Smooth muscle cell (in vitro differentiated cells): ENCODE data around the gene THTPA. TPM values are rescaled to one million over a fixed set of nuclear protein-coding genes. Genes with fewer than 3 reads are reported as not detected.
A peak's percentile ranks its signal among the peaks of the same experiment; 100 is the strongest.

Experiments
- DNase-seq: peaks from one replicate; lab custom pipeline; 2025; ENCODE audit not compliant: unreplicated experiment; lab: John Stamatoyannopoulos, UW
- H2AFZ ChIP-seq: fragments of 200-600 bp; sonication (generic); 2 replicates; pipeline ENCODE4 v1.6.0; 2016; ENCODE audit warnings: antibody characterized with exemption, low read depth, mild to moderate bottlenecking
- H3F3A ChIP-seq: fragments of 200-600 bp; sonication (generic); 2 replicates; pipeline ENCODE4 v1.6.0; 2017; ENCODE audit warnings: antibody characterized with exemption, low read depth
- H3K27ac ChIP-seq: fragments of 200-600 bp; sonication (generic); 2 replicates; pipeline ENCODE4 v1.5.1; 2016; ENCODE audit warnings: low read depth, mild to moderate bottlenecking
- H3K27me3 ChIP-seq: fragments of 200-600 bp; sonication (generic); 2 replicates; pipeline ENCODE4 v1.6.1; 2016; ENCODE audit warnings: low read depth, mild to moderate bottlenecking
- H3K36me3 ChIP-seq: fragments of 200-600 bp; sonication (generic); 2 replicates; pipeline ENCODE4 v1.5.1; 2016; ENCODE audit warnings: low read depth
- H3K4me1 ChIP-seq: fragments of 200-600 bp; sonication (generic); 2 replicates; pipeline ENCODE4 v1.5.1; 2016; ENCODE audit warnings: low read depth
- H3K4me2 ChIP-seq: fragments of 200-600 bp; sonication (generic); 2 replicates; pipeline ENCODE4 v1.6.0; 2016; ENCODE audit warnings: mild to moderate bottlenecking
- H3K4me3 ChIP-seq: fragments of 200-600 bp; sonication (generic); 2 replicates; pipeline ENCODE4 v1.5.1; 2016; ENCODE audit warnings: mild to moderate bottlenecking
- H3K79me2 ChIP-seq: fragments of 200-600 bp; sonication (generic); 2 replicates; pipeline ENCODE4 v1.6.0; 2016; ENCODE audit warnings: low read depth, mild to moderate bottlenecking
- H3K9ac ChIP-seq: fragments of 200-600 bp; sonication (generic); 2 replicates; pipeline ENCODE4 v1.6.0; 2016; ENCODE audit warnings: low read depth
- H3K9me3 ChIP-seq: fragments of 200-600 bp; sonication (generic); replicated peaks from 2 replicates; pipeline ENCODE4 v1.5.1; 2016; ENCODE audit warnings: low read depth
- H4K20me1 ChIP-seq: fragments of 200-600 bp; sonication (generic); 2 replicates; pipeline ENCODE4 v1.6.0; 2016; ENCODE audit warnings: low read depth
- WGBS: methylation state at CpG from one replicate; pipeline ENCODE4 v1.1.7; 2016; ENCODE audit warnings: low lambda C conversion rate; 5-methylcytosine and 5-hydroxymethylcytosine counted together
- polyA plus RNA-seq: library from polyadenylated mRNA; unstranded; fragments of >200 nt; fragmentation: Nextera tagmentation; extraction: Ambion mirVana; gene quantifications from 2 replicates; pipeline ENCODE4 v1.2.1, GENCODE V29; 2016
- total RNA-seq: library from RNA; depleted of rRNA; stranded (reverse); fragments of >200 nt; gene quantifications from 2 replicates; pipeline ENCODE4 v1.2.3, GENCODE V29; 2014
- TF ChIP-seq, protein P1 (sequence below): fragments of 200-600 bp; sonication (generic); IDR thresholded peaks from 2 replicates; pipeline ENCODE4 v1.5.1; 2017; ENCODE audit warnings: borderline replicate concordance, mild to moderate bottlenecking, antibody characterized with exemption; ENCODE audit not compliant: insufficient read depth, poor library complexity, severe bottlenecking

THTPA gene
- total and polyA plus RNA-seq, 2 experiments from 2014 or later = 5.7 to 6.1 TPM

DNA sequence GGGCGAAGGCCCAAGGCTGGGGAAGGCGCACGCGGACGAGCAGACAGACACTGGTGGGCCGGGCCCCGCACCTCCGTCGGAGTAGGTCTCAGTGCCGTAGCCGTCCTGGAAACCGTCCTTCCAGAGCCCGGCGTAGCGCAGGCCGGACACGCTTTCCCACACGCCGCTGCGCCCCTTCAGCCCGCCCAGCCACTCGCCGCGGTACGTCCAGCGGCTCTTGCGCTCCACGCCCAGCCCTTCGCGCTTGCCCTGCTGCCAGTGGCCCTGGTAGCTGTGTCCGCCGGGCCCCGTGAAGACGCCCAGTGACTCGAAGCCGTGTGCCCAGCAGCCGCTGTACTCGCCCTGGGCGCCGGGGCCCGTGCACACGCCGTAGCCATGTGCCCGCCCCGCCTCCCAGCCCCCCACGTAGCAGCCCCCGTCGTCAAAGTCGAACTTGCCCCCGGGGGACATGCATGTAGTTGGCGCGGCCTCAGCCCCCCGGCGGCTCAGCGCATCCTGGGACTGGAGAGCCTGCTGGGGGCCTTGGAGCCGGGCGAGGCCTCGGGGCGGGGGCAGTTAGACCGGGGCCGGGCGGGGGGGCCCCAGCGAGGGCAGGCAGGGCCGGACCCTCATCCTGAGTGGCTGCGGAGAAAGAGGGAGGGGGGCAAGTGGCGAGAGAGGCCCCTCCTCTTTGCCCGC is 21.1 kb downstream of the THTPA start:
- DNase-seq = no peak
- Histone ChIP-seq H3K27ac (no peak overlapping the region), H2AFZ (no peak overlapping the region), H3K4me3 (peak overlapping the region; percentile 34), H3K9me3 (no peaks in the 10 kb centered on the region), H3K4me2 (peak overlapping the region; percentile 74), H4K20me1 (no peaks in the 10 kb centered on the region), H3F3A (no peaks in the 10 kb centered on the region), H3K79me2 (no peaks in the 10 kb centered on the region), H3K36me3 (no peaks in the 10 kb centered on the region), H3K4me1 (no peaks in the 10 kb centered on the region), H3K9ac (no peak overlapping the region), H3K27me3 (peaks cover 61% of the 10 kb centered on the region)
- TF ChIP-seq, protein P1, sequence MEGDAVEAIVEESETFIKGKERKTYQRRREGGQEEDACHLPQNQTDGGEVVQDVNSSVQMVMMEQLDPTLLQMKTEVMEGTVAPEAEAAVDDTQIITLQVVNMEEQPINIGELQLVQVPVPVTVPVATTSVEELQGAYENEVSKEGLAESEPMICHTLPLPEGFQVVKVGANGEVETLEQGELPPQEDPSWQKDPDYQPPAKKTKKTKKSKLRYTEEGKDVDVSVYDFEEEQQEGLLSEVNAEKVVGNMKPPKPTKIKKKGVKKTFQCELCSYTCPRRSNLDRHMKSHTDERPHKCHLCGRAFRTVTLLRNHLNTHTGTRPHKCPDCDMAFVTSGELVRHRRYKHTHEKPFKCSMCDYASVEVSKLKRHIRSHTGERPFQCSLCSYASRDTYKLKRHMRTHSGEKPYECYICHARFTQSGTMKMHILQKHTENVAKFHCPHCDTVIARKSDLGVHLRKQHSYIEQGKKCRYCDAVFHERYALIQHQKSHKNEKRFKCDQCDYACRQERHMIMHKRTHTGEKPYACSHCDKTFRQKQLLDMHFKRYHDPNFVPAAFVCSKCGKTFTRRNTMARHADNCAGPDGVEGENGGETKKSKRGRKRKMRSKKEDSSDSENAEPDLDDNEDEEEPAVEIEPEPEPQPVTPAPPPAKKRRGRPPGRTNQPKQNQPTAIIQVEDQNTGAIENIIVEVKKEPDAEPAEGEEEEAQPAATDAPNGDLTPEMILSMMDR = no peak
- WGBS = 2% methylated on average over 35 of the region's 67 CpGs

DNA sequence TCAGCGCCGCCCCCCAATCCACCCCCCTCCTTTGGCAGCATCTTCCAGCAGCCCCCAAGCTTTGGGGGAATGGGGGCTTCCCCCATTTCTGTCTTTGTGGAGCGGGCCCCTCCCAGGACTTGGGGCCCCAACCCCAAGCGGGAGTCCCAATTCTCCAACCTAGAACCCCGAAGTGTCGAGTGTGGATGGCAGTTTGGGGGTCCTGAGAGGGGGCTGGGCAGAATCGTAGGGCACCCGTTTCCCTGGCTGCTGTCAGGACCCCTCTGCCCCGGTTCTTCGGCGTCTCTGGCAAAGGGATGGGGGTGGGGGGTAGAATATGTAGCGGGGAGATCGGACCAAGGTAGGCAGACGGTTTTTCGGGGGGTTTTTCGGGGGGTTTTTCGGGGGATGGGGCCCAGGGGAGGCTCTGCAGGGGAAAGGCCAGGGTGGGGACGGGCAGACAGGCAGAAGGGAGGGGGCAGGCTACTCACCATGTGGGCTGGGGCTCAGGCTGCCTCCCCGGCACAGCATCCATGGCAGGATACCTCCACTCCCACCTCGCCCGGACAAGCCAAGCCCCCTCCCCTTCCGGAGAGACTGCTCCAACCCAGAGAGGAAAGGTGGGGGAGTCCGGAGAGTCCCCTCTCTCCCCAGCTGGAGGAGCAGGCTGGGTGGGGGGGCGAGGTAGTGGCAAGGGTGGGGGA is 21.8 kb downstream of the THTPA start:
- Histone ChIP-seq H3K79me2 (no peaks in the 10 kb centered on the region), H3K4me3 (no peak overlapping the region), H3K27ac (no peak overlapping the region), H2AFZ (no peak overlapping the region), H3K27me3 (peaks cover 61% of the 10 kb centered on the region), H3K9ac (no peak overlapping the region), H3K36me3 (no peaks in the 10 kb centered on the region), H3F3A (no peaks in the 10 kb centered on the region), H3K9me3 (no peaks in the 10 kb centered on the region), H3K4me1 (no peaks in the 10 kb centered on the region), H4K20me1 (no peaks in the 10 kb centered on the region), H3K4me2 (peak overlapping the region; percentile 74)
- 3% methylated on average over 10 of the region's 24 CpGs for WGBS
- TF ChIP-seq, protein P1 = no peak
- DNase-seq = no peak

DNA sequence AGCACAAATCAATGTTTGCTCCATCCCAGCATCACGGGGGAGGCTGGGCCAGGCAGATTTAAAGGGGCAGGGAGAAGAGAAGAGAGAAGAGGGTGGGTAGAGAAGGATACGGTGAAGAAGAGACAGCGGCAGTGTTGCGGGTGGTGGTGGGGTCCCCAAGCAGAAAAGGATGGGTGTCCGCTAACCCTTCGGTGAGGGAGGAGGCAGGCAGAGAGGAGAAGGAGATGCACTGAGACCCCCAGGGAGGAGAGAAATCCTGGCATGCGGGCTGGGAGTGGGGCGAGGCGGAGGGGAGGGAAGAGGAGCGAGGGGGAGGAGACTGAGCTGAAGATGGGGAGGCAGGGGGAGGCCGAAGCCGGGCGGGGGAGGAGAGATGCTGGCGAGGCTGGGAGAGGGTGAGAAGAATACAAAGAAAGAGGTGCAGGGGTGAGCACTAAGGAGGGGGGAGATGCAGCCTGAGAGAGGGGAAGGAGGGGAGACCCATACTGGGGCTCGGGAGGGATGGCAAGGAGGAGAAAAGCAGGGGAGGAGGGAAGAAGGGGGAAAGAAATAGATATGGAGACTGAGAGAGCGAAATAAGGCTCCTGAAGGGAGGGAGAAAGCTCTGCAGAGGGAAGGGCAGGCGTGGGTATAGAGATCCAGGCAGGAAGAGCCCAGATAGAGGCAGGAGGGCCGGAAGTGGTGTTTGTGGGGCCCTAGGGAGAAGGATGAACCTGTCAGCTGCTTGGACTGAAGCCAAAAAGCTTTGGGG is 22.7 kb downstream of the THTPA start, which contains the start of gene JPH4:
TSS of gene JPH4 (minus strand) at position 231 of the 751 bp plus-strand sequence. CDS start 1,337 bp downstream, outside the sequence.
- Histone ChIP-seq H3K4me2 (peak within 1 kb of the TSS; percentile 74), H3K79me2 (no peaks in the 10 kb centered on the region), H3K36me3 (no peaks in the 10 kb centered on the region), H3K4me1 (no peaks in the 10 kb centered on the region), H3K4me3 (peak within 1 kb of the TSS; percentile 21), H2AFZ (no peak within 1 kb of the TSS), H3K9ac (no peak within 1 kb of the TSS), H3K27ac (no peak within 1 kb of the TSS), H4K20me1 (no peaks in the 10 kb centered on the region), H3K27me3 (peaks cover 57% of the 10 kb centered on the region), H3K9me3 (no peaks in the 10 kb centered on the region), H3F3A (no peaks in the 10 kb centered on the region)
- TF ChIP-seq, protein P1 = no peak
- DNase-seq = no peak
- 19% methylated on average over 9 of the region's 18 CpGs for WGBS
